HG02840 (cell line): Measurements from ENCODE around the gene PCNX2.

ENCODE experiments used
- ATAC-seq: cut with Tn5 transposase; IDR thresholded peaks from one replicate; pipeline ENCODE4 v1.9.1; 2021; ENCODE audit warnings: mild to moderate bottlenecking, moderate library complexity, moderate number of reproducible peaks; ENCODE audit not compliant: unreplicated experiment, low FRiP score

PCNX2 gene

DNA sequence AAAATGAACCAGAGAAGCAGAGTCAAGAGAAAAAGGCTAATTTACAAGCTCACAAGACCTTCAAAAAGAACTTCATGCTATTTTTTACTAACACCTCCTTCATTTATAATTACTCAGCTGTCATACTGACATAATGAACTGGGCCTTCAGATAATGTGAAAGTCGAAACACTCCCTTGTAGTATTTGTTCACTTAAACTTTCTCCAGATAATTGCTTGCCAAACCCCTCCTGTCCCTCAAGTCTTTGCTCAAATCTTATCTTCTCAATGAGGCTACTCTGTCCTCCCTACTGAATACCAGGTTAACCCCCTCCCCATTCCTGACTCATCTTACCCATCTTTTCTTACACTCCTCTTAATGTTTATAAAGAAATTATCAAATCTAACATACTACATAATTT is 20.9 kb upstream of the PCNX2 start:
- ATAC-seq, result no peak

DNA sequence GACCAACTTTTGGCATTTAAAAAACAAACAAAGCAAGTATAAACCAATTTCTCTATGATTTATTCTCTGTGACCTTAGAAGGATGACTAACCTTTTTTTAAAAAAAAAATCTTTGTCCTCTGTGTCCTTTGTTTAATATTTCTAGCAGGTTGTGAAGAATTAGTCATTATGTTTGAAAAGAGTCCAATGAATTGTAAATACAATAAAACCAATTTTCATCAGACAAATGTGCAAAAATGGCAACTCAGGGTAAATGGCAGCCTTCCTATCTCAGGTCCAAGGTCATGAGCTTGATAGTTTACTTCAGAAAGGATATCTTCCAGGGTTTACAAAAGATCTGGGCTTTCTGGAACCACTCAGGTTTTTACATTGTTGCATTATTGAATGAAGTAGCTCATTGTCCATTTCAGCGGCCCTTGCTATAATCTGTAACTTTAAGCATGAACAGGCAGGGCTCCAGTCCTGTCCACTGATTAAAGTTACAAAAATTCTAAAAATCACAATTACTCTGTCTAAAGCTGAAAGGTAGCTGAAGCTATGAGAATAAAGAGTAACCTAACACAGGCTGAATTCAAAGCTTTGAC is 20.3 kb upstream of the PCNX2 start:
- ATAC-seq, result no peak

DNA sequence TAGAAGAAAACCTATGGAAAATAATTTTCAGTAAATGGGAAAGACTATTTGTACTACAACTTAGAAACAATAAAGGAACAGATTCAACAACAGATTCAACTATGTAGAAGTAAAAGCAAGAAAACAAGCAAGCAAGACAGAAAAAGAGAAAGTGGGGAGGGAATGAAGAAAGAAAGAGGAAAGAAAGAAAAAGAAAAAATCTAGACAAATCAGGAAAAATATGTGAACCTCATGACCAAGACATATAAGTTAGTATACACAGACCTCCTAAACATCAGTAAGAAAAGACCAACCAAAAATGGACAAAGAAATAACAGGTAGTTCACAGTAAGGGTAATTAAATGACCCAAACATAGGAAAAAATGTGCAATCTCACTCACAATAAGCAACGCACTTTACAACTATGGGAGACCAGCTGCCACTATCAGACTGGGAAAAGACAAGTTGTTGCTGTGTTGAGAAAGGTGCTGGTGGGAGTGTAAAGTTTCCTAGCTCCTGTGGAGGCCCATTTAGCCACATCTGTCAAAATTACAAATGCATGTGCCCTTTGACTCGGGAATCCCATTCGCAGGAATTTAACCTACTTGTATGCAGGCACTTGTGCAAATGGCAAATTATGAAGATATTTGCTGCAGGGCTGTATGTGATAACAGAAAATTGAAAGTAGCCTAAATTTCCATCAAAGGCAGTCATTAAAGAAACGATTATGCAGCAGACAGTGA is 18.1 kb upstream of the PCNX2 start:
- no peak for ATAC-seq

DNA sequence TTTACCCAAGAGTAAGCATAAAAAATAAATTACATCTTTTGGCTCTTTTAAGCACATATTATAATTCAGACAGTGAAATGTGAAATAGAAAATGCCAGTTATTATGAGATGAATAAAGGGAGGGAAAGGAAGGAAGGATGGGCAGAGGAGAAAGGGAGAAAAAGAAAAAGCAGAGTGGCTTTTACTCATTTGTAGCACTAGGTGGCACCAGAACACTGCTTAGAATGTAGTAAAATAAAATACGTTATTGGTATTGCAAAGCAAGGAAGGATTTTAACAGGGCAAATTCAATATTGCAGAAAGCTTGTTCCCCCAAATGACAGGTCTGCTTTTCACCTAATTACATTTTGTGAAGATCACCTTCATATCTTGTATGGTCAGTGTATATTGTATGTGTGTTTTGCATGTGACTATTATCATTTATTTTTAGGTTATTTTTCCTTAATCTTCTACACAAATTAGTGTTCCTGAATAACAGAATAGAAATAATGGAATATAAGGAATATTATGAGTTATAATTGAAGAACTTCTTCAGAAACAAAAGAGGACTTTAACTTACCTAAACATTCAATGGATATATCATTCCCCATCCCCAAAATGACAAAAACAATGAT is 9.1 kb upstream of the PCNX2 start:
- no peak for ATAC-seq

DNA sequence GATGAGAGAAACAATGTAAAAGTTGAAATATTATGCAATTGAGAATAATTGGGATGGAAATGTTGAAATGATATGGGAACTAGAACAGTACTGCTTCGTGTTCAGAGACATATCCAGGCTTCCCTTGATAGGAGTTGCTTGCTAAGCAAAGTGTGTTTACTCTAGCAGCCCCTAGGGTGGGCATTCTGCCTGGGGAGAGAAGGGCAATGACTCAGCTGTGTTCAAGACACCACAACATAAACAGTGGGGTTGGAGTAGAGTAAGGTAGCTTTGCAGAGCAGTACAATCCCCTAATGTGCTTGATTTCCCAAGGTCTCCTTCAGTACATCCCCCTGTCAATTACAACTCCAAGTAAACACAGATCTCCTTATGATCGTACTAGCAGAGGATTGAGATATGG is 4.8 kb upstream of the PCNX2 start:
- ATAC-seq, result no peak

DNA sequence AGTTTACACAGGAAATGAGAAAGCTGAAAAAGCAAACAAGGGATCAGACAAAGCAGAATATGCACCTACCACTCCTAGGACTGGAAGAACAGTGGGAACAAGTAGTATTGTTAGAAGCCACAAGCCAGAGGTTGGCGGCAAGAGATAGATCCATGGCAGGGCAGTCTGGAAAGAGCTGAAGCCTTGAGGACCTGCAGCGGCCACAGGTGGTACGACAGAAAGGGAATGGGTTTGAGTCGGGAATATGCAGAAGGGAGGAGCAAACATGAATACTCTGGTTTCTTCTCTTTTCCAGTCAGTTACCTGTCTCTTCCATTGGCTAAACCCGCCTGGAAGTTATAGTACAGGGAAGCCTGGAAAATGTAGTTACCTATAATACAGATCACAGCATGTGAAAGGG is 3.9 kb upstream of the PCNX2 start:
- no peak for ATAC-seq

DNA sequence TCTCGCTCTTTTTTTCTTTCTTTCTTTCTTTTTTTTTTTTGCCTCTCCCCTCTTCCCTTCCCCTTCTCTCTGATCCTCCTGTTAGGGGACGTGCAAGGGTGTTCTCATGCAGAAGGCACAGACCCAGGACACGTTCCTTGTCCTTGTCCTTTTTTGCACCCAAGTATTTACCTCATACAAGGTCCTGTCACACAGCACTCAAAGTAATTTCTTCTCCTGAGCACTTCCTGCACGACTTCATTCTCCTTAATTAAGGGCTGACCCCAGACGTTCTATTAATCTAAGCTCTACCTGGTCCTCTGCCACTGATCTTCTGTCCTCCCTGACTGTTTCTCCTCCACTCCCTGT is 424 bp upstream of the PCNX2 start:
- ATAC-seq, result no peak

DNA sequence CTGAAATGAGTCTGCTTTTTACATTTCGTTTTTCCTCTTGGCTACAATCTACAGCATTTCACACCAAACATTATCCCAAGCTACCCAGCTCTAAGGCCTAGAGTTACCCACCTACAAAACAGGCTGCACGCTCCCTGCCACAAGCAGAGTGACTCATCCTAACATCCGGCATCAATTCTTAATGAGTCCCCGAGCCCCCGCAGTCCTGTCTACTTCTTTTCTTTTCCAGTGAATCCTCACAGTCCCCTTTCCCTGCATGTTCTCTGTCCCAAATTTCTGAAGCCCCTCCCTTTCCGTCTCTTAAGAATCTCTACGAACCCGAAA is 650 bp downstream of the PCNX2 start:
- ATAC-seq, result peak; percentile 26

DNA sequence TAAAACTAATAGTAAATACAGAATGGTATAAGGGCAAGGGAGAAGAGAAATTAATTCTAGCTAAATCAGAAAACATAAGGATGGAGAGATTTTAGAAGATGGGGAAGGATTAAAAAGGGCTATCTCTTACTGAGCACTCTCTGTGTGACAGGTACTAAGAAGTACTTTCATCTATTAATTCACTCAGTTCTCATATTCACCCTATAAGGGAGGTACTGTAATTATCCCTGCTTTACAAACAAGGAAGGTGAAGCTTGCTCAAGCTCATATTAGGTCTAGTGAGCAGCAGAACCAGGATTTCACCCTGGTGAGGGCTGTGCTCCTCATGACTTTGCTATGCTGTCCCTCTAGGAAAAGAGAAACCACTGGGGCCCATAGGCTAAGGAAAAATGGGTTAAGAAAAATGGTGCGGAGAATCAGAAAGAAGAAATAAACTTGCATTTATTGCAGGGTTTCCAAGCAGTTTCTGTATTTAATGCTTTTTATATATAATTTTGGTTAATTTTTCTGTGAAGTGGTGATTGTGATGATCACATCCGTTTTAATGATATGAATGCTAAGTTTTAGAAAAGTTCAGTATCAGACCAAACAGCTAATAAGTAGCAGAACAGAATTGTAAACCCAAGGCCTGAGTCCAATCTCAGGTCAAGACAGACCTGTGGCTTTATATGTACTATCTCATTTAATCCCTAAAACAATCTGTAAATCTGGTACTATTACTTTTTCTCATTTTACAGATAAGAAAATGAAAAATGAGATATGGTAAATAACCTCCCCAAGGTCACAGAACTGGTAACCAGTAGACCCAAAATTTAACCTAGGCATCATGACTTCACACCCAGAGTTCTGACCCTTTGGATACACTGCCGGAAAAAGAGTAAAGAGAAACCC is 1.7 kb downstream of the PCNX2 start:
- no peak for ATAC-seq

DNA sequence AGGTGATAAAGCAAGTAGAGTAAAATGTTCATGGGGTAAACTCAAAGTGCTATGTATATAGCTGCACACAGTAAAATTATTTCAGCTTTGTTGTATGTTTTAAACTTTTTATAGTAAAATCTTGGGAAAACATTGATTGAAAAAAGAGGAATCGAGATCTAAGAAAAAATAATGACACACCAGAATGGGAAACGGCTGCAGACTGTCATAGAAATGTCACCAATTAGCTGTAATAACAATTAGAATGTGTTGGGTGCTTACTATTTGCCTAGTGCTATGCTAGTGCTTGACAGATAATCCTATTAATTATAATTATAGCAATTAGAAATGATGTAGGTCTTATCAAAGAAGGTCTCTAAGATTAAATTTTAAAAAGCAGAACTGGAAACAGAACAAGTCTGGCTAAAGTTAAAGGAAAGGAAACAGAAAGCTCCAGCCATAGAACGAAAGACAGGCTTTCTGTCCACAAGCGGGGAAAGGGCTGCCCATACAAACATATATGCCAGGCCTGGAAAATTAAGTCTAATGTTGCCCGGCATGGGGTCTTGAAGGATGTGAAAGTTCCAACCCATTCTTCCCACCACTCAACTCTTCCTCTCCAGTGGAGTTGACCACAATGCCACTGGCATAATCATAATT is 5.0 kb downstream of the PCNX2 start:
- ATAC-seq, result no peak

DNA sequence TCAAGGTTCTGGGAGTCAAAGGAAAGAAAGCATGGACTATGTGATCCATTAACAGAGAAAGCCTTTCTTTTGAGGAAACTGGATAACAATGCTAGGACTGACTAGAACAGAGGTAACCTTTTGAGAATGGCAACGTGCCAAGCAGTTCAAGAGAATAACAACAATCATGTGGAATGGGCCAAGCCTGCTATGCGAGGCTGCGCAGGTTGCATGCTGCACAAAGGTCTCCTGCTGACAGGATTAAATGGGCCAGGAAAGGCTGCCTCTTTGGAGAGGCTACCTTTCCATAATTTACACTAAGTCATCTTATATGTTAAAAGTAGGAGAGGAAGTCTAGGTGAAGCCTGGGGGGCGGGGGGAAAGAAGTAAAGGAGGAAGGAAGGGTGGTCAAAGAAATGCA is 5.8 kb downstream of the PCNX2 start:
- ATAC-seq, result no peak

DNA sequence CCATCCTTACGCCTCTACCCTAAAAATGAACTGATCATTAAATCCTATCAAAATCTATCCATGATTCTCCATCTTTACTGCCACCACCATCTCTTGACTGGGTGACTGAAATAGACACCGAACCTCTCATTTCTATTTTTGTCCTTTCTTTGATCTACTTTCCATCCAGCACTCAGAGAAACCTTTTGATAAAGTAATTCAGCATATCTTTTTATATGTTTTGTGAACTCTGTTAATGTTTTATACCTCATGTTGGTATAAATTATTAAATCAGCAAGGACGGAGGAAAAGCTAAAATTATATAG is 13.0 kb downstream of the PCNX2 start:
- ATAC-seq, result no peak

DNA sequence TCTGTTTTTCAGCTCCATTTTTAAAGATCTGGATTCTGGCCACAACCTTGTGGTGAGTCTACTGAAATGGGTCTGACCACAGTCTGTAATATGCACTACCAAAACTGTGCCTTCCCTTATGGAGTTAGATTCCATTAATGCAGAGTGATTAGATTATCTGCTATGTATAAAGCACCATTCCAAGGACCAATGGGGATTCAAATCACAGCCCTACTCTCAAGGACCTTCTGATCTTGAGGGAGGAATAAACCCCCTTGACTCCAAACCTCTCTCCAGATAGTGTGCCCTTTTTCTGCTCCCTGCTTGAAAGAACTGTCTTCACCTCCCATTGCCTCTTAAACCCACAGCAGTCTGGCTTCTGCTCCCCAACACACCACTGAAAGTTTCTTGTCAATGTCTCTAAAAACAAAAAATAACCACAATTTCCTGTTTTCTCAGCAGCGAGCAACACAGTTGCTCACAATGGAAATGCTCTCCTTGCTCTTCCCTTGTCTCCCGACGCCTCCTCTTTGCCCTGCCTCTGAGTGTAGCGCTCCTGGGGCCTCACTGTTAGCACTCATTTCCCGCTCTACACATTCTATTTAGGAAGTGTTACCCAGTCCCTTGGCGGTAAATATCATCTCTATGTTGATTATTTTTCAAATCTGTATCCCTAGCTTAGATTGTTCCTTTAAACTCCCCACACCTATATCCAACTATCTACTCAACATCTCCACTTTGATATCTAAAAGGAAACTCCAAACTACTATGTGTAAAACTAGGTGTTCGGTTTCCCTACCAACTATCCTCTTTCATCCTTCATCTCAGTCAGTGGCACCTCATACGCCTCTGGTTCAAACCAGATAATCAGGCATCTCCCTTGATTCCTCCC is 13.6 kb downstream of the PCNX2 start:
- peak; percentile 92 for ATAC-seq

DNA sequence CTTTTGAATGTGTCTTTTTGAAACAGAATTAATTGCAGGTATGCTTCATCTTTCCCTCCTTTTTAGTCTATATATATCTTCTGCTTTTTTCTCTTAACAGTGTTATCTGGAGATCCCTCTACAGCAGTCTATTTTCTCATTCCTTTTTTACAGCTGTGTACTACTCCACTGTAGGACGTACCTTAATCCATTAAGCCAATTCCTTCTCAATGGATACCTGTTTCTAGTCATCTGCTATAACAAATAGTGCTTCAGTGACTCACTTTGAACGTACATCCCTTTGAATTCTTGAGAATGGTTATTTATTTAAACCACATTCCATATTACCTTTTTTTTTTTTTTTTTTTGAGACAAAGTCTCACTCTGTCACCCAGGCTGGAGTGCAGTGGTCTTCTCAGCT is 15.6 kb downstream of the PCNX2 start:
- no peak for ATAC-seq

DNA sequence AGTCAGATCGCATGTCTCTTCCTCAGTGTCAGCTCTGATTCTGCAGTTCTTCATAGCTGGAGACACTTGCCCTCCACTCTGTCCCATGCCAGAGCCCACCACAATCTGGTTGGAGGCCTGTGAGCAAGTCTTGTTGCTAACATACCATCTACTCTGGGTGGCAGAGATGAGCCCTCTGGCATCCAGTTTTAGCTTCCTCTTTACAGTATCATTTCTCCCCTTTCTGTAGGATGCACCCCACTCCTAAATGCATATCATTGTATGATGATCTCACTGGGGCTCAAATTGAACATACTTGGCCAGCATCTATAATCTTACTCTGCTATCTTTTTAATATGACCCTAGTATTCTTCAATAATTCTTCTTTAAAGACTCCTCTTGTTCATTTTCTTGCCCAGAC is 16.9 kb downstream of the PCNX2 start:
- ATAC-seq, result no peak

DNA sequence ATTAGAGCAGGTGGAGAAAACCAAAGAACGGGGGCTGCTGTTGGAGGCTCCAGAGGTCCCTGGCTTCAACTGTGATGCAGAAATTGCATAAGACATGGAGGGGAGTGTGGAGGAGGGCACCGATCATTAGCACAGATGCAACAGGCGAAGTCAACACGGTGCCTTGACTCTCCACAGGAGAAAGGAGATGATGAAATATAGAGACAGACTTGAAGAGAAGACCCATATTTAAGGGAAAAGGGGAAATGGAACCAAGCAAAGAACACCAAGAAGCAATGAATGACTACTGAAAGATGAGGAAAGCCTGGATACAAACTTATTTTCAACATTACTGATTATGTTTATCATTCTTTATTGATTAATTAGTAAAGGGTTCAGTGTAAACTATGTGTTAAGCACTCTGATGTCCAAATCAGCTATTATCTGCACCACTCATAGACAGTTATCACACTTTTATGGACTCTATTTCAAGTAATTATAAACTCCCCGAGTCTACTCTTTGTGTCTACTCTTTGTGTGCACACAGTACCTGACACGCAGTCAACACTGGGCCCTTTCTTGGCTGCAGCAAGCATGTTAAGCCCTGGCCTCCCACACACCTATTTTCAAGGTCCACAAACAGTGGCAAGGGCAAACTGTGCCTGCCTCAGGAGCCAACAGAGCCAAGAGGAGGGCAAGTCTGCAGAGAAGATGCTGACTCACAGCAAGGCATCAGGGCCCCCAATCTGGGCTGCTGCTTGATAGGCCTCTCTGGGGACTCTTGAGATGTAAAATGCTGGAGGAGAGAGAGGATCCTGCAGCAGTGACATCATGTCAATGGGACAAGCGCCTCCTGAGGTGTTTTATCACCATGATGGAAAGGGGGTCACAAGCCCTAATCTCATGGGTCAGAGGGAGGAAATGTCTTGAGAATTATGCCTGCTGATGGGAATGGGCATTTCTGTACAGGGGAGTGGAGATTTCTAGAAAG is 17.6 kb downstream of the PCNX2 start:
- ATAC-seq, result no peak

DNA sequence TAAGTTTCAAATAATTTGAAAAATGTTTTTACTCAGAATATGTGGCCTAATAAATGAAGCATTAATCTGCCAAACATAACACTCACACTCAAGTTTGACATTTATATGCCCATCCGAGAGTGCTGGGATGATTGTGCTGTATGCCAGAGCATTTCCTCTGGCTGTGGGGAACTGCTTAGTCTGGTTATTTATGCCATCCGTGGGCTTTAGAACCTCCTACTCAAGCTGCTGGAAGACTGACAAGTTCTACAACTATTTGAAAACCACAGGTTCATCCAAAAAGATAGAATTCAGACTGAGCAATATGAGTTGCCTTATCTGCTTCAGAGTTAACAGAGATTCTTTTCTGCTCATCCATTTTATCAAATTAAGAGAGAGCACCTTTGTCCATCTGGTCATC is 25.9 kb downstream of the PCNX2 start:
- ATAC-seq, result no peak

DNA sequence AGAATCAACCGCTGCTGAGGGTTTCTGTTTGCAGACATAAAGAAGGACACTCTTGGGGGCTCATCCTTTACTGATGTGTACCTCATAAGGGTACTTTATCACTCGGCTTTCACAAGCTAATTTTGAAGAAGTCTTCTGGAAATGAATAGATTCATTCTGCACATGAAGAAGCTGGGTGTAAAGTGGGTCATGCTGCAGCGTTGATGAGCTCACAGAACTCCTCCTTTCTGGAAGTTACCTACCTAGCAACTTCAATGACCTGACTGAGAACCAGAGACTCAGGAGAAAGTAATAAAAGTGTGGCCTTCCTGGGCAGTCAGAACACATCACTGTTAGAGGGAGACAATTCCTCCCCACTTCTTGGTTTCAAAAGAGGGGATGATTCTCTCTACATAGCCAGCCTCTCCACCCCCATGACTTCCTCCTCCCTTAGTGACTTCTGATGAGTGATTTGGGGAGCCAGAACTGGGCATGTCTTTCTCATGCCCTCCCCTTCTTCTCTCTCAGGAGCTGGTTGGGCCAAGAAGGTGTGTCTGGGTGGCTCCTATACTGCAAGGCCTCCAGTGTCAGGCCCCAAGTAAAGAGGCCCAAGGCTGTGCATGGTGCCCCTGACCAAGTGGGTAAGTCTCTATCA is 27.0 kb downstream of the PCNX2 start:
- no peak for ATAC-seq

DNA sequence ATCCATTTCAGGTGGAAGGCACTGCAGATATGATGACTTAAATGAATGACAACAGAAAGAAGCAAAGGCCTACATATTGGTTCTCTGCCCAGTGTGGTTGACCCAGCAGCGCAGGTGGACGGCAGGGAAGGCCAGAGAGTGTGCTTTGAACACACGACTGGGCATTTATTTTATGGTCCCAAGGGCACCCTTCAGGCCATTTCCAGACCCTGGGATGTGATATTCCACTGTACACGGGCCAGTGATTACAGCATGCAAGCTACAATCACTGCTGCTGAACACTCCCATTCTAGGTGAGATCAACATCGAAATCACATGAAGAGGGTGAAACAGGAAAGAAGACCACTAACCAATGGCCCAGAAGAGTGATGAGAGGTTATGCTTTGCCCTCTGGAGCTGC is 33.8 kb downstream of the PCNX2 start:
- peak; percentile 9 for ATAC-seq
